HG03108 (cell line): Measurements from ENCODE around the gene LTK.

Source experiments
- ATAC-seq: cut with Tn5 transposase; IDR thresholded peaks from one replicate; pipeline ENCODE4 v1.9.1; 2021; ENCODE audit warnings: moderate library complexity; ENCODE audit not compliant: unreplicated experiment

The LTK gene

DNA sequence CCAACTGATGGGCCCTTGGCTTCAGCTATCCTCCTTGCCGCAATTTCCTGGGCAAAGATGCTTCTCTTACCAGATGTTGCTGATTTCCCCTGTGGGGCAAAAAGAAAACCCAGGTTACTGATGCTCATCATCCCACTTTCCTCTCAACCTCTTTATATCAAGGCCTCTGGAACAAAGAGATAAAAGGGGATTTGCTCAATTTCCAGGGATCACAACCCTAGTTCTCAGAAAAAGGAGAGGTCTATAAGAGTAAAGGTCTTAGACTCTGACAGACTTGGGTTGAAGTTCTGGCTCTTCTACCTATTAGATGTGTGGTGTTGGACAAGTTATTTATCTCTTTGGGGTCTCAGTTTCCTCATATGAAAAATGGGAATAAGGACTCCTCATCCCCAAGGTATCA is 21.9 kb upstream of the LTK start:
- no peak for ATAC-seq

GRCh38 chr15:41530363-41530956 is 16.8 kb upstream of the LTK start:
- ATAC-seq = no peak

DNA sequence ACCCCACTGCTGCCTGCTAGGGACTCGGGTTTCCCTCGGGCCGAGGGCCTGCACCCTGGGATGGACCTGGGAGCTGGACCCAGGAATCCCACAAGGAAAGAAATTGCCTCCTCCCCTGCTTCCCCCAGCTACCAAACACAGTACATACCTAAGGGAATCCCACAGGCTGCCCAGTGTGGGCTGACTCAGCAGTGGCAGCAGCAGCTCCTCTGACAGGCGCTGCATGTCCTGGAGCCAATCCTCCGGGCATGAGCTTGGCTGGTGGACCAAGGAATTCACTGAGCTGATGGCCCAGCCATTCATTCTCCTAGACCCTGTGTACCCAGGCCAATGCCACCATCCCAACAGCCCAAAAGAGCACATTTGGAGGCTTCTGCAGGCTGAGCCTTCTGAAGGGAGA is 9.5 kb upstream of the LTK start:
- no peak for ATAC-seq

- ATAC-seq = no peak
Observed at GRCh38 chr15:41521614-41522013, 8.0 kb upstream of the LTK start.

GRCh38 chr15:41520636-41521035 is 7.0 kb upstream of the LTK start:
- no peak for ATAC-seq

DNA sequence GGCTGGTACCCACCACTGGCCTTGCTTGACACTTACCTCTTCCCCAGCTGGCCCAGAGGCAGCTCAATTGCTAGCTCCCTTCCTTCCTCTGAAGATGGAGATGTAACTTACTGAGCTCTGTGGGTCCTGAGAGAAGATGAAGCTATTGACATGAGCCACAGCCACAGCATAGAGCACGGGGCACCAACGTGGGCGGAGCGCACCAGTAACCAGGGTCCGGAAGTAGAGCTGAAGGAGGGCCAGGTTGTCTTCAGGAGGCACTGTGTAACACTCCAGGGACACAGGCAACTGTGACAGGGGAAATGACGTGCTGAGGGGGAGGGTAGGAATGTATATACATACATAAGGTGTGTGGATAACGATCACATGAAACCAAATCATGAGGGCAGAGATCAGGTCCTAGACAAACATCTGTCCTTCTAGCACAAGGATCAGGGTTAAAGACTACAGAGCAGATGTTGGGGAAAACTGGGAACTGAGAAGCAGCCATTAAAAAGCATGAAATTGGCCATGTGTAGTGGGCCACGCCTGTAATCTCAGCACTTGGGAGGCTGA is 4.3 kb upstream of the LTK start:
- ATAC-seq = no peak

- ATAC-seq = no peak
Observed at GRCh38 chr15:41512940-41513505, 604 bp downstream of the LTK start.

GRCh38 chr15:41512512-41512939 is 1.1 kb downstream of the LTK start:
- no peak for ATAC-seq

- no peak for ATAC-seq
Observed at GRCh38 chr15:41511899-41512369, 1.7 kb downstream of the LTK start.

DNA sequence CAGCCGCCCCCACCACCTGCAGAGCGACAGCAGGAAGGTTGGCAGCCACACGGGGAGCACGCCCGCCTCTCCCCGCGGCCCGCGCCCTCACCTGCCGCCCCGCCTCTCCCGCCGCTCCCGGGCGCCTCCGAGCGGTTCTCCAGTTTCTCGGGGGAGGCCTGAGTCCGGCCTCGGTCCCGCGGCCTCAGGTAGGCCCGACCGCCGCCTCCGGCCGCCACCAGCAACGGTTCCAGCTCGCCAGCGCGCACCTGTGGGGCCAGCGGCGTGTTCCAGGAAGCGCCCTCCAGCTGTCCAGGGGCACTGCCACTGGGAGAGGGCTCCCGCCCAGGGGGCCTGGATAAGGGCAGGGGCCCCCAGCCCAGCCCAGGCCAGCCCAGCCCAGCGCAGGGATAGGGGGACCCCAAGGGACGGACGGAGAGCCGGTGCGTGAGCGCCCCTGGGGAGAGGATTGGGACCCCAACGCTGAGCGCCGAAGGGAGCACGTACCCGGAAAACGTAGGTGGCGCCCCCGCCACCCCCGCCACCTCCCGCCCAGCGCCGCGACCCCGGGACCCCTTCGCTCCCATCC is 2.2 kb downstream of the LTK start:
- no peak for ATAC-seq

GRCh38 chr15:41510728-41511127 is 2.9 kb downstream of the LTK start:
- no peak for ATAC-seq

GRCh38 chr15:41507820-41508290 is 5.8 kb downstream of the LTK start:
- ATAC-seq = no peak

GRCh38 chr15:41506796-41507341 is 6.8 kb downstream of the LTK start:
- no peak for ATAC-seq

- ATAC-seq = no peak
Observed at GRCh38 chr15:41505776-41506175, 7.9 kb downstream of the LTK start.

GRCh38 chr15:41504751-41505492 is 8.7 kb downstream of the LTK start:
- ATAC-seq = no peak

- ATAC-seq = no peak
Observed at GRCh38 chr15:41503669-41504010, 10.0 kb downstream of the LTK start.

DNA sequence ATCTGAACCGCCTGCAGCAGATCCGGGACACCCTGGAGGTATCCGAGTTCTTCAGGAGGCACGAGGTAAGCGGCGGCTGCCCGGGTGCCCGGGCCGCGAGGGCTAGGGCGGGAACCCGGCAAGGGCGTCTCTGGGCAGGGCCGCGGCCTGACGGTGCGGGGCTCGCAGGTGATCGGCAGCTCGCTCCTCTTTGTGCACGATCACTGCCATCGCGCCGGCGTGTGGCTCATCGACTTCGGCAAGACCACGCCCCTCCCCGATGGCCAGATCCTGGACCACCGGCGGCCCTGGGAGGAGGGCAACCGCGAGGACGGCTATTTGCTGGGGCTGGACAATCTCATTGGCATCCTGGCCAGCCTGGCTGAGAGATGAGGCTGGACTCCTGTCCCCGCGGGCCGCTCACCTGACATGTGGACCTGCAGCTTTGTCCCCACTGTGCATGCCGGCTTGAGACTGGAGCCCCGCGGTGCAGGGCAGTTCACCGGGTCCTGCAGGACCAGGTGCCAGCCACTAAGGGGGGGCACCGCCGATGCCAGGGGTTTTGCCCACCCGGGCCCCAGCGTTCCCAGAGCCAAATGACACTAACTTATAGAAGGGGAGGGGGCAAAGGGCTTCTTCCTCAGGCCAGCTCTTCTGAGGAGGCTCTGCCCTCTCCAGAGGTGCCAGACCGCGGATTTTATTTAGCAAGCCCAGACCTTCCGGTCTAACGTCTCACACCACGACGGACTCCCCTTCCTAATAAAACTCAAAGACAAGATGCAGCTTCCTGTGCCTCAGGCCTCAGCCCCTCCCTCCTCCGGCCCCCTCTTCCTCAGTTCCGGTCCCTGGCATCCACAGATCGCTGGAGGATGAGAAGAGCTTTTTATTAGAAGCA is 10.6 kb downstream of the LTK start:
- no peak for ATAC-seq

DNA sequence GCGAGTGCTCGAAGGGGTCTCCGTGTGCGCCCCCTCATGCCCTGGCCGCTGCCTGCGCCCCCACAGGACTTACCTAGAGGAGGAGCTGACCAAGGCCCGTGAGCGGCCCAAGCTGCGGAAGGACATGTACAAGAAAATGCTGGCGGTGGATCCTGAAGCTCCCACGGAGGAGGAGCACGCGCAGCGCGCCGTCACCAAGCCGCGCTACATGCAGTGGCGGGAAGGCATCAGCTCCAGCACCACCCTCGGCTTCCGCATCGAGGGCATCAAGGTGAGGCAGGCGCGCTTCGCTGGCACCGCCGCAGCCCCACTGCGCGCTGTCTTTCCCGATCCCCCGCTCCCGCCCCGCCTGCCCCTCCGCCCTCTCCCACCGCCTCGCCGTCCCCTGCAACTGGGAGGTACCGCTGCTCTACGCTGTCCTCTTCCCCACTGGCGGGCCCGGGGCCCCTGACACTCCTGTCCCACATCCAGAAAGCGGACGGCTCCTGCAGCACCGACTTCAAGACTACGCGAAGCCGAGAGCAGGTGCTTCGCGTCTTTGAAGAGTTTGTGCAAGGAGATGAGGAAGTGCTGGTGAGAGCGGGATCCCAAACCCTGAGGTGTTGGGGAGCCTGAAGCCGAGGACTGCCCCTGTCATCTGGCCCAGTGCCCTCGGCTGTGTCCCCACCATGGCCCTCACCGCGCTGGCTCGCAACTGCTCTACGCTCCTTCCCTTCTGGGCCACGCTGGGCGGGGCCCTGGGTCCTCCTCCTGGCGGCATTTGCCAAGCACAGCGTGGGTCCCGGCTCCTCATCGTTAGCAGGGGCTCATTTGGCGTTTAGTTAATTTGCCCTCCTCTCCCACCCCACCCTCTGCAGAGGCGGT is 11.5 kb downstream of the LTK start:
- ATAC-seq = no peak

GRCh38 chr15:41501191-41501917 is 12.3 kb downstream of the LTK start:
- ATAC-seq = no peak
